Measurements from ENCODE around the gene EMP3.
"Not testable (repeated sequence)": the region's sequence is repeated elsewhere in the genome, so short reads cannot be mapped to it uniquely, and the experiment has no call there.

Gene EMP3

DNA sequence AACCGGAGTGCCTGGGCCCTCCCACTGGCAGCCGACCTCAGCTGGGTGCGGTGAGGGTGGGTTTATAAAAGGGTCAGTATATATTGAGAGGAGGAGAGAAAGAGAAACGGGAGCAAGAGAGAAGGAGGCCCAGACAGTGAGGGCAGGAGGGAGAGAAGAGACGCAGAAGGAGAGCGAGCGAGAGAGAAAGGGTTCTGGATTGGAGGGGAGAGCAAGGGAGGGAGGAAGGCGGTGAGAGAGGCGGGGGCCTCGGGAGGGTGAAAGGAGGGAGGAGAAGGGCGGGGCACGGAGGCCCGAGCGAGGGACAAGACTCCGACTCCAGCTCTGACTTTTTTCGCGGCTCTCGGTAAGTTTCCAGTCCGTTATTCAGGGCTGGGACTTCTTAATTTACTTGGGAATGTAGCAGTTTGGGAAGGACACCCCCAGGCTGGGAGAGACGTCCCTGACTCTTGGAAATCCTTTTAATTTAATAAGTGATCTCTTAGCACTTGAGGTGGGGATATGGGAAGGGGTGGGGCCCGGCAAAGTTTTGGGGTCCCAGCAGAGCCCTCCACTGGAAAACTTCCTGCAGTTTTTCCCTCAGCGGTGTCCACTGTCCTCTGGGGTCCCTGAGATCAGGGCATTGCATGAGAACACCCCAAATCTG lies at the start of gene EMP3:
Gene EMP3, plus strand, starts transcription at position 288 of the 646 bp plus-strand sequence. CDS start 1,293 bp downstream, outside the sequence.
- DNase-seq: peak; percentile 86

DNA sequence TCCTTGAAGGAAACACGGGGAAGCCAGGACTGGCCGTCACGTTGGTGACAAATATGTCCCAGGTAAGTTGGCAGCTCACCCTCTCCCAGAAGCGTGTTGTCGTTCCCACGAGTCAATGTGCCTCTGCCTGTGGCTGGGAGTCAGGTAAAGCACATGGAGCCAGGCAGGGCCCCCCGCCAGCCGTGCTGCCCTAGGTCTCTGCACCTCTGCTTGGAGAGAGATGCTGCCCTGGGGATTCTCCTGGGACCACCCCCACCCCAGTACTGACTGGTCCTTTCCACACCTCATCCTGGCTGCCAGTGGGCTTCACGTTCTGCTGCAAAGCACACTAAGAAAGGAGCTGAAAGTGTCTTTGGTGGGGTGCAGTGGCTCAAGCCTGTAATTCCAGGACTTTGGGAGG lies 45.6 kb upstream of the EMP3 start:
- no peak for DNase-seq

GRCh38 chr19:48283908-48284307 lies 41.4 kb upstream of the EMP3 start:
- no peak for DNase-seq

GRCh38 chr19:48284896-48285295 lies 40.5 kb upstream of the EMP3 start:
- DNase-seq: no peak

DNA sequence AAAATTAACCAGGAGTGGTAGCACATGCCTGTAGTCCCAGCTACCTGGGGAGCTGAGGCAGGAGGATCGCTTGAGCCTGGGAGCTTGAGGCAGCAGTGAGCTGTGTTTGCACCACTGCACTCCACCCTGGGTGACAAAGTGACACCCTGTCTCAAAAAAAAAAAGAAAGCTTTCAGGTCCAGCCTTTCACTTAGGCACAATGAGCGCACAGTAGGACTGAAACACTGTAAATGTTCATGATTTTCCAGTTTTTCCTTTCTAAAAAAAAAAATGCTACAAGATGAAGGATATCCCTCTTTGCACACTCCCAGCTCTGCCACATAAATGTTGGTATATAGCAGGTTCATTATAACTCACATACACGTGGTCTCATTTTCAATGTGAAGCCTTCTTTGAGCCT lies 37.6 kb upstream of the EMP3 start:
- no peak for DNase-seq

- DNase-seq: no peak
Observed at GRCh38 chr19:48290401-48290770, 35.0 kb upstream of the EMP3 start.

- peak; percentile 54 for DNase-seq
Observed at GRCh38 chr19:48290771-48291488, 34.4 kb upstream of the EMP3 start.

DNA sequence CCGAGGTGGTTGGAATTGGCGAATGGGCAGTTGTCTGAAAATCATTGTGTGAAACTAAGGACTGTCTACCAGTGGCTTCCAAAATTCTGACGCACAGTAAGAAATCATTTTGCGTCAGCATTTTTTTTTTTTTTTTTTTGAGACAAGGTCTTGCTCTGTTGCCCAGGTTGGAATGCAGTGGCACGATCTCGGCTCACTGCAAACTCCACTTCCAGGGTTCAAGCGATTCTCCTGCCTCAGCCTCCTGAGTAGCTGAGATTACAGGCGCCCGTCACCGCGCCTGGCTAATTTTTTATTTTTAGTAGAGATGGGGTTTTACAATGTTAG lies 33.9 kb upstream of the EMP3 start:
- DNase-seq: not testable (repeated sequence)

GRCh38 chr19:48292798-48293197 lies 32.6 kb upstream of the EMP3 start:
- DNase-seq: no peak

DNA sequence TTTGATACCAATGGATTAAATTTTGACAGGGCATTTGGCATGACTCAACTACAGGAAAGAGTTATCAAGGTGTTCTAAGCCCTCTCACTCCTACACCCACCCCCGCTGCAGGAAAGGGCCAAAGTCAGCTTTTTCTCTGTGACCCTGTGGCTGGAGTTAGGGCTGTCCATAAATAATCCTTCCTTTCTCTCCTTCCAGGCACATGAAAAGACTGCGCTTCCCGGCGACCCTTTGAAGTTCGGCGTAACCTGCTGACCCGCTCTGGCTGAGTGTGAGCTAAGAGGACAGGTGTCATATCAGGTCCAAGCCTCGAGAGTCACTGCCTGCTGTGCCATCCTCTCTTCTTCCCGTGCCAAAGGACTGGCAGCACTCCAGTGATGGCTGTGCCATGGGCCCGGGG lies 29.9 kb upstream of the EMP3 start:
- no peak for DNase-seq

GRCh38 chr19:48296963-48297734 lies 28.2 kb upstream of the EMP3 start:
- no peak for DNase-seq

GRCh38 chr19:48297975-48298374 lies 27.4 kb upstream of the EMP3 start:
- no peak for DNase-seq

- DNase-seq: no peak
Observed at GRCh38 chr19:48301886-48302599, 23.3 kb upstream of the EMP3 start.

DNA sequence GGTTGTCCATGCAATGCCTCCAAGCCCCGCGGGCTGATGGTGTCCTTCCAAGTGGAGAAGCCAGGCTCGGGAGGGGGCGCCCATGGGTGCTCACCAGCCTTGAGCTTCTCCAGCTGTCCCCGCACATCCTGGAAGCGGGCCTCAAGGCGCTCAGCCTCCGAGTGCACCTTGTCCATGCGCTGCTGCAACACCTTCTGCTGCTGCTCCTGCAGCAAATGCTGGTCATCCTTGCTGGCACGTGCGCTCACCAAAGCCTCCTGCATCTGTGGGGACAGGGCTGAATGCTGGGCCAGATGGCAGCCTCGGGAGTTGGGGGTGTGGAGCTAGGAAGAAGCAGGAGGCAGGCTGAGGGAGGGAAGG lies 22.8 kb upstream of the EMP3 start:
- no peak for DNase-seq

DNA sequence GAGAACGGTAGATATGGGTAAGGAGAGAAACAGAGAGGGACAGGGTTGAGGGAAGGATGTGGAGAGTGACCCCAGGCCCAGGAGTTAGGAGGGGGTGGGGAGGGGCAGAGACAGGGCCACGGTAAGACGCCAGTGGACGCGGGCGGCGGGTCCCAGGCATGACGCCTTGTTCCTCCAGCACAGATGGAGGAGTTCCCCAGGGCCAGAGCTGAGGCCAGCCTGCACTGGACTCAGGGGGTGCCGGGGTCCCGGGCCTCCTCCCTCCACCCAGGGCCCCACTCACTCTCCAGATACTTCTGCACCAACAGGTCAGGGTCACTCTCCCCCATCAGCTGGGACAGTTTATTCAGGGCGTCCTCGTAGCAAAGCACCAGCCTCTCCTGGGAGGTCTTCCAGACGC lies 22.0 kb upstream of the EMP3 start:
- no peak for DNase-seq

- no peak for DNase-seq
Observed at GRCh38 chr19:48303866-48304265, 21.5 kb upstream of the EMP3 start.

DNA sequence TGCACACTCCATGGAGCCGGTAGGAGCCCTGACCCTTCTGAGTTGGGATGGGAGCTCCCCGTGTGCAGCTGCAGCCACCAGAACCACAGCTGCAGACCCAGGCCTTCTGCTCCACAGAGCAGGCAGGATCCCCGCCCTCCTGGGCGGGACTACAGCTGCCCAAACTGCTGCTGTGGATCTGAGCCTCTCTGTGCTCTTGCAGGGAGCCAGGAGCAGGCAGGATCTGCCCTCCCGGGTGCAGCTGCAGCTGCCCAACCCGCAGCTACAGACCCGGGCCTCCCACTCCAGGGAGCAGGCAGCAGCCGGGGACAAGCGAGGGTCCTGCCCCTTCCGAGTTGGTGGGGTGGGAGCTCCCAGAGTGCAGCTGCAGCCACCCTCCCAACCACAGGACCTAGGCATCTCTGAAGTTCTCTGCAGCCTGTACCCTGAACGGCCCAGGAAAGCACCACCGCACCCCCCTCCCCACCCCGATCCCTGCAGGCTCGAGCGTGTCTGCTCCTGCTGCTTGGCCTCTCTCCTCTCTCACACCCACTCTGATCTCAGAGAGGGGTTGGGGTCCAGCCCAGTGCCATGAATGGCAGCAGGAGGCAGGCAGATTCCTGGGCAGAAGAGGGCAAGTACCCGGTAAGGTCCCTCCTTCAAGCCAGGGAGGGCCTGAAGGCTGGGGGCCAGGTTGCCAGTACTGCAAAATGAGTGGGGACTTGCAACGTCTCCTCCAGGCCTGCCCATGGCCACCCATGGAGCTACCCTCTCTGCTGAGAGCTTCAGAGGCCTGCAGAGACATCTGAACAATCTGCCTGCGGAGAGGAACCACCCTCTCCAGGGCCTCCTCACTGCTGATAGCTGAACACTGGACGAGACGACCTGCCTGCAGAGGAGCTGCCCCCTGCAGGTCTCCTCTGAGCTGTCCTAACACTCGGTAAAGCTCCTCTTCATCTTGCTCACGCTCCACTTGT lies 16.4 kb upstream of the EMP3 start:
- no peak for DNase-seq

DNA sequence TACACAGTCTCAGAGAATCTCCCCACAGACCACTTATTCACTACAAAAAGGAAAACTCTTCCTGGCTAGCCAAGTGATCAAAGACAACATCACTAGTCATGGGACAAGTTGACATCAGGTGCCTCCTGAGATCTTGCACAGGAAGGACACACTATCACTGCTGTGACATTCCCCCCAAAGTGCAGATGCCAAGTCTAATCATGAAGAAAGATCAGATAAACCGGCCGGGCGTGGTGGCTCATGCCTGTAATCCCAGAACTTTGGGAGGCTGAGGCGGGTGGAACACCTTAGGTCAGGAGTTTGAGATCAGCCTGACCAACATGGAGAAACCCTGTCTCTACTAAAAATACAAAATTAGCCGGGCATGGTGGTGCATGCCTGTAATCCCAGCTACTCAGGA lies 15.6 kb upstream of the EMP3 start:
- not testable (repeated sequence) for DNase-seq

- DNase-seq: no peak
Observed at GRCh38 chr19:48310227-48310626, 15.1 kb upstream of the EMP3 start.

DNA sequence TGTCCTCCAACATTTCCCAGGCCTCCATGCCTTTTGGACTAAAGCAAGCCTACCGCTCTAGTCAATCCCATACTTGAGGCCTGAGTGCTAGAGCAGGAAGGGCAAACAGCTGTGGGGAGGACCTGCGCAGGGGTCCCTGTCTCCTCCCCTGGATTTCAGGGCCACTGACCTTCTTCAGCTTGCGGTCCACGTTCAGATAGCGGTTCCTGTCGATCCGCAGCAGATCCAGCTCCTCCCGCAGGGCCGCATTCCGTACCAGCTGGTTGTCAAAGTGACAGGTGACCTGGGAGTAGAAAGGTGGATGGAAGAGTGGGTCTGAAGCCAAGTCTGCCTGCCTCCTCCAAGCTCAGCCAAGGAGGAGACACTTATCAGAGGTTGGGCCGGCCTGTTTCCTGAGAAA lies 14.0 kb upstream of the EMP3 start:
- no peak for DNase-seq

DNA sequence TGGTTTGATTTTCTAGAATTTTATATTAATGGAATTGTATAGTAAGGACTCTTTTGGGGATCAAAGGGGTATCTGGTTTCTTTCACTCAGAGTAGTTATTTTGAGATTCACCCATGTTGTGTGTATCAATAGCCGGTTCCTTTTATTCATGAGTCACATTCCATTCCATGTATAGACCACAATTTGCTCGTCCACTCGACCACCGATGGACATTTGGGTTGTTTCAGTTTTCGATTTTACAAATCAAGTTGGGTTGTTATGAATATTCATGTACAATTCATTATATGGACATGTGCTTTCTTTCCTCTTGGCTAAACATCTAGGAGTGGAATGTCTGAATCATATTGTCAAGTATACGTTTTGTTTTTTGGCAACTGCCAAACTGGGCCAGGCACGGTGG lies 9.6 kb upstream of the EMP3 start:
- DNase-seq: no peak

- not testable (repeated sequence) for DNase-seq
Observed at GRCh38 chr19:48317708-48317960, 7.7 kb upstream of the EMP3 start.
